ENCODE results near the gene SPARC. TPM values are rescaled to one million over a fixed set of nuclear protein-coding genes. Genes with fewer than 3 reads are reported as not detected.

SPARC gene
- total and polyA plus RNA-seq, 4 donors, result 145 to 1,186 (median 918) TPM

- TF ChIP-seq, protein P1, sequence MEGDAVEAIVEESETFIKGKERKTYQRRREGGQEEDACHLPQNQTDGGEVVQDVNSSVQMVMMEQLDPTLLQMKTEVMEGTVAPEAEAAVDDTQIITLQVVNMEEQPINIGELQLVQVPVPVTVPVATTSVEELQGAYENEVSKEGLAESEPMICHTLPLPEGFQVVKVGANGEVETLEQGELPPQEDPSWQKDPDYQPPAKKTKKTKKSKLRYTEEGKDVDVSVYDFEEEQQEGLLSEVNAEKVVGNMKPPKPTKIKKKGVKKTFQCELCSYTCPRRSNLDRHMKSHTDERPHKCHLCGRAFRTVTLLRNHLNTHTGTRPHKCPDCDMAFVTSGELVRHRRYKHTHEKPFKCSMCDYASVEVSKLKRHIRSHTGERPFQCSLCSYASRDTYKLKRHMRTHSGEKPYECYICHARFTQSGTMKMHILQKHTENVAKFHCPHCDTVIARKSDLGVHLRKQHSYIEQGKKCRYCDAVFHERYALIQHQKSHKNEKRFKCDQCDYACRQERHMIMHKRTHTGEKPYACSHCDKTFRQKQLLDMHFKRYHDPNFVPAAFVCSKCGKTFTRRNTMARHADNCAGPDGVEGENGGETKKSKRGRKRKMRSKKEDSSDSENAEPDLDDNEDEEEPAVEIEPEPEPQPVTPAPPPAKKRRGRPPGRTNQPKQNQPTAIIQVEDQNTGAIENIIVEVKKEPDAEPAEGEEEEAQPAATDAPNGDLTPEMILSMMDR (IDR thresholded peaks at IDR 0.05; ENCODE audit: control extremely low read depth, extremely low read depth), result no peak
- H3K27me3 ChIP-seq (ENCODE audit: control insufficient read depth in 3 of 3, insufficient read depth in 3 of 3, low read length in 2 of 3), result no peaks in the 10 kb centered on the region
- H3K4me1 ChIP-seq (ENCODE audit: control insufficient read depth in 5 of 5, insufficient read depth in 5 of 5, low read length in 5 of 5), result peaks cover 0 to 1% (median 0%) of the 10 kb centered on the region in 5 donors
- peak overlapping the region in 1 of 2 donors; percentile 46 for H3K27ac ChIP-seq (ENCODE audit: low read depth in 1 of 2, low read length in 1 of 2)
- no peak overlapping the region for H3K9ac ChIP-seq (ENCODE audit: insufficient read depth in 1 of 2, low read length in 2 of 2)
- no peak for DNase-seq
- ATAC-seq (ENCODE audit: insufficient read depth, low FRiP score), result no peak
- H3K9me3 ChIP-seq (ENCODE audit: control insufficient read depth in 4 of 4, insufficient read depth in 3 of 4, low read length in 3 of 4), result no peaks in the 10 kb centered on the region
- 83 to 94% methylated on average over 6 of the region's 6 CpGs for WGBS, 2 donors
- no peaks in the 10 kb centered on the region for H3K36me3 ChIP-seq (ENCODE audit: control insufficient read depth in 4 of 4, insufficient read depth in 4 of 4, low read length in 4 of 4)
- no peak overlapping the region for H3K4me3 ChIP-seq
Measured at GRCh38 chr5:151719228-151720000, 32.7 kb upstream of the SPARC start.

DNA sequence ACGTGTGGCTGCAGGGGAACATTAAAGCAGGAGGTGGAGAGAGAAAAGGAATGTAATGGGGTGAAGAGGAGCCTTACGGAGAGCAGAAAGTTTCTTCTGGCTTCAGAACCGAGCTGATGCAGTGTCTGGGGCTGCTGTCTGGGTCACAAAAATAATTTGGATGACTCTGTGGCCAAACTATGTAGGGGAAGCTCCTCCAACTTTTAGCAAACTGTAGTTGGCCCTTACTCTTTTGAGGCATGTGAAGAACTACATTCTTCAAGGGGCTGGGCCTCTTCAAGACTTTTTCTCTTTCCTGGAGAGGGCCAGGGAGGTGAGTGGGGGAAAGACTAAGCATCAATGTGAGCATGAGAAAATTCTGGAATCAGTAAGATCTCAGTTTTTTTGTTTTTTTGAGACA, 31.9 kb upstream of the SPARC start:
- 57 to 92% methylated on average over 3 of the region's 3 CpGs for WGBS, 2 donors
- Histone ChIP-seq H3K4me3 (no peak overlapping the region), H3K36me3 (ENCODE audit: control insufficient read depth in 4 of 4, insufficient read depth in 4 of 4, low read length in 4 of 4) (no peaks in the 10 kb centered on the region), H3K9ac (ENCODE audit: insufficient read depth in 1 of 2, low read length in 2 of 2) (no peak overlapping the region), H3K27me3 (ENCODE audit: control insufficient read depth in 3 of 3, insufficient read depth in 3 of 3, low read length in 2 of 3) (no peaks in the 10 kb centered on the region), H3K27ac (ENCODE audit: low read depth in 1 of 2, low read length in 1 of 2) (no peak overlapping the region), H3K4me1 (ENCODE audit: control insufficient read depth in 5 of 5, insufficient read depth in 5 of 5, low read length in 5 of 5) (peaks cover 0 to 1% (median 0%) of the 10 kb centered on the region in 5 donors), H3K9me3 (ENCODE audit: control insufficient read depth in 4 of 4, insufficient read depth in 3 of 4, low read length in 3 of 4) (no peaks in the 10 kb centered on the region)
- DNase-seq (no peak), ATAC-seq (ENCODE audit: insufficient read depth, low FRiP score) (no peak)
- TF ChIP-seq, protein P1 (IDR thresholded peaks at IDR 0.05; ENCODE audit: control extremely low read depth, extremely low read depth), result no peak

- whole genome bisulfite sequencing, 2 donors, result 69 to 73% methylated on average over 2 of the region's 2 CpGs
- Histone ChIP-seq H3K4me1 (ENCODE audit: control insufficient read depth in 5 of 5, insufficient read depth in 5 of 5, low read length in 5 of 5) (peaks cover 0 to under 1% (median 0%) of the 10 kb centered on the region in 5 donors), H3K36me3 (ENCODE audit: control insufficient read depth in 4 of 4, insufficient read depth in 4 of 4, low read length in 4 of 4) (no peaks in the 10 kb centered on the region), H3K9ac (ENCODE audit: insufficient read depth in 1 of 2, low read length in 2 of 2) (no peak overlapping the region), H3K27me3 (ENCODE audit: control insufficient read depth in 3 of 3, insufficient read depth in 3 of 3, low read length in 2 of 3) (no peaks in the 10 kb centered on the region), H3K4me3 (no peak overlapping the region), H3K27ac (ENCODE audit: low read depth in 1 of 2, low read length in 1 of 2) (no peak overlapping the region), H3K9me3 (ENCODE audit: control insufficient read depth in 4 of 4, insufficient read depth in 3 of 4, low read length in 3 of 4) (no peaks in the 10 kb centered on the region)
- TF ChIP-seq, protein P1 (IDR thresholded peaks at IDR 0.05; ENCODE audit: control extremely low read depth, extremely low read depth), result no peak
- no peak for ATAC-seq (ENCODE audit: insufficient read depth, low FRiP score)
- DNase-seq, result no peak
Measured at GRCh38 chr5:151718153-151718552, 31.4 kb upstream of the SPARC start.

Data from lung (tissue), 12 donors.